Cerebellar cortex (tissue), 1 donor: ENCODE results near the gene ZNF740.
"Not testable (repeated sequence)": the region's sequence is repeated elsewhere in the genome, so short reads cannot be mapped to it uniquely, and the experiment has no call there.

Source experiments
- DNase-seq: peaks from one replicate; pipeline ENCODE4 v3.0.0-alpha.2; 2015; ENCODE audit warnings: low spot score

ZNF740 gene

GRCh38 chr12:53194973-53195372, 14.5 kb downstream of the ZNF740 start:
- DNase-seq: no peak

DNA sequence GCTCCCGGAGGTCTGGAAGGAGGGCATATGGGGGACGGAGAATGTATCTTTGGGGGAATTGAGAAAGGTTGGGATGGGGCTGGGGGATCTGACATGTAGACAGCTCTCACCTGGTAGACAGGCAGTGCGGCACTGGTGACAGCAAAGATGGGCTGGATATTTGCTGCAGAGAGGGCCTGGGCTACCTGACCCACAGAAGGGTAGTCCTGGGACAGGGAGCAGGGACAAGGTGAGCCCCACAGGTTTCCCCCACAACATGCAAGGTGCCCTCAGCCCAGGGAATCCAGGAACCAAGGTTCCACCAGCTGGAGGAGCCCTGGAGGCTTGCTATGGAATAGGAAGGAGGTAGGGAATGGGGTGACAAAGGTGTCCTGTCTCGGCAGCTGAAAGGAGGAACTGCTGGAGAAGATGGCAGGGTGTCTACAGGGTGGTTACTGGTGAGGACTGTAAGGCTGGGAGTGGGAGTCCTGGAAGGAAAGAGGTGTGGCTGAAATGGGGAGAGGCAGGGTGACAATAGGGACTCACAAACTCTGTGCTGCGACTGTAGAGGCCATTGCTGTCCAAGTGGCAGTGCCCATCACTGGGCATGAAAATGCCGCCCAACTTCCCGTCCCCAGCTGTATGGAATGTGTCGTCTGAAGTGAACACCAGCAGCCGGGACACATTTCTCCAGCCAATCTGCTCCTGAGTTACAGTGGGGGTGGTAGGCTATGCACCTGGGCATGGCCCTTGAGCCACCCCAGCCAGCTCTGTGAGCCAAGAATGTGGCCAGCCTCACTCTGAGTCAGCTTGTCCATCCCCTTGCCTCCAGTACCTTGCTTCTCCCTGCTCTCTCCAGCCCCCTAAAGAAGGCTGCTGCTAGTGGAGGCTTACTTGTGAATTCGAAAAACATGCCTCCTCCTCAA, 15.2 kb downstream of the ZNF740 start:
- no peak for DNase-seq

DNA sequence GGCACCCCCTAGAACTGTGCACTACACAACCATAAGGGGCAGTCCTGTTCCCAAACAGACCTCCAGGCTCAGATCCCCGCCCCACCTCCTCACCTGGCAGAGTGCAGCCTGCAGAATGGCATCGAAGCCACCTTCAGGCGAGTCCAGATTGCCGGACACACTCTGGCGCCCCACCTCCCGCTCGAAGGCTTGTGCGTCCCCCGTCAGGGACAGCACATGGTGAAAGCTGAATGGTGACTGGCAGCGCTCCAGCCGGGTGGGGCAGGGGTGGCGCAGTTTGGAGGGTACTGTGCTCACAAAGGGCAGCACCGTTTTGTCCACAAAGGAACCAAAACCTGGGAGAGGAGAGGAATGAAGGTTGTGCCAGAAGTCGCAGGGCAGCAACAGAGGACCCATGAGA, 16.0 kb downstream of the ZNF740 start:
- no peak for DNase-seq

GRCh38 chr12:53197011-53197640, 16.6 kb downstream of the ZNF740 start:
- DNase-seq: no peak

- no peak for DNase-seq
Measured at GRCh38 chr12:53198486-53199110, 18.1 kb downstream of the ZNF740 start.

DNA sequence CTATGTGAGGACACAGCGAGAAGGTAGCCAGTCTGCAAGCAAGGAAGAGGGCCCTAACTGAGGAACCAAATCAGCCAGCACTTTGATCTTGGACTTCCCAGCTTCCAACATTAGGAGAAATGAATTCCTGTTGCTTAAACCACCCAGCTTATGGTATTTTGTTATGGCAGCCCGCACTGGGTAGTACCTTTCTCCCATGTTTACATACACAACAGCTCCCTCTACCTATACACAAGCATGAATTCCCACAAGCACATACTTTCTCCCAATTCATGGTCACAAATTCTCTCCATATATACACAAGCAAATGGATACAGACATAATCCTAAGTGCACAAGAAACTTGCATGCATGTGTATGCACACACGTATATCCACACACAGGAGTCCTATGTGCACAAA, 19.2 kb downstream of the ZNF740 start:
- no peak for DNase-seq

DNA sequence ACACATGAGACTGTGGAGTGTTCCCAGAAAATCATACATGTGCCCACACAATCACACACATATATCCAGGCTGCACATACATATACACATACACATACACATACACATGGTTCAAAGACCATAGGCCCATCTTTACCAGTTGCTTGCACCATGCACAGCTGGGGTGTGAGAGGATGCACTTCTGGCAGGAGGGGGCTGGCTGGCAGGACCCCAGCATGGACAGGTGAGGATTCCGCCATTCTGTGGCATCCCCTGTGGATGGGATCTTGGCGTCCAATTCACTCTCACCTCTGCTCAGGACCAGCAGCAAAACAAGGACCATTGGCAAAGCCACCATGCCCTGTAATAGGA, 19.6 kb downstream of the ZNF740 start:
- no peak for DNase-seq

DNA sequence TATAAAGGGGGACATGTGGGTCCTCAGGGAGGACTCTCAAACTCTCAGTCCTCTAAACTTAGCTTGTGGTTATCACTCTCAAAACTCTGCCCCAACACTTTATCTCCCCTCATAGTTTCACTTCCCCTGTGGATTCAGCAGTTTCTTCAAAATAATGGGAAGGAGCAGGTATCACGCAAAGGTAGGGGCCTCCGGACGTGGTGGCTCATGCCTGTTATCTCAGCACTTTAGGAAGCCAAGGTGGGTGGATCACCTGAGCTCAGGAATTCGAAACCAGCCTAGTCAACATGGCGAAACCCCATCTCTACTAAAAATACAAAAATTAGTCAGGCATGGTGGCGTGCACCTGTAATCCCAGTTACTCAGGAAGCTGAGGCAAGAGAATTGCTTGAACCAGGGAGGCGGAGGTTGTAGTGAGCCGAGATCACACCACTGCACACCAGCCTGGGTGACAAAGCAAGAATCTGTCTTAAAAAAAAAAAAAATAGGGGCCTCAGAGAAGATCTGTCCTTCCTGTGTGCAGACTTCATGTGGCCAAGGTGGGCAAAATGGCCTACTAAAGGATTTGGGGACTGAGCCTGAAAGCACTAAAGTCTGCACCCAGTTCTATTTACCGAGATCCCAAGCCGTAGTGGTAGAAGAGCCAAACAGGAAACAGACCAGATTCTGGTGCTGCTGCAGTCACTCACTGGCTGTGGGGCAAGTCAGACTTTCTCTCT, 20.1 kb downstream of the ZNF740 start:
- no peak for DNase-seq

DNA sequence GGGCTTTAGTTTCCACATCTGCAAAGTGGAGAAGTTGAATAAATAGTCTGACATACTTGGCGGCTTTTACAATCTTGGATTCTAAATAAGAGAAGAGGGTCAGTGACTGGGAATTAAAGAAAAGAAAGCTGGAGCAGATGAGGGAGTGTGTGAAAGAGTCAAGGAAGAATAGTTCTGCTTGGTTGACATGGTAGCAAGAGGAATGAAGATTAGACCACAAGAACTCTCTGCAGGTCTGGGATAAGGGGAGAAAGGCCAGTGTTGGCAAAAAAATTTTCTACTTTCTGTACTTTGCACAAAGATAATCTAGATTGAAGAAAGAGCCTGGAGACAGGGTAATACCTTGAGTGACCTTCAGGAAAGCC, 20.6 kb downstream of the ZNF740 start:
- no peak for DNase-seq

- DNase-seq: no peak
Measured at GRCh38 chr12:53201639-53202038, 21.1 kb downstream of the ZNF740 start.

DNA sequence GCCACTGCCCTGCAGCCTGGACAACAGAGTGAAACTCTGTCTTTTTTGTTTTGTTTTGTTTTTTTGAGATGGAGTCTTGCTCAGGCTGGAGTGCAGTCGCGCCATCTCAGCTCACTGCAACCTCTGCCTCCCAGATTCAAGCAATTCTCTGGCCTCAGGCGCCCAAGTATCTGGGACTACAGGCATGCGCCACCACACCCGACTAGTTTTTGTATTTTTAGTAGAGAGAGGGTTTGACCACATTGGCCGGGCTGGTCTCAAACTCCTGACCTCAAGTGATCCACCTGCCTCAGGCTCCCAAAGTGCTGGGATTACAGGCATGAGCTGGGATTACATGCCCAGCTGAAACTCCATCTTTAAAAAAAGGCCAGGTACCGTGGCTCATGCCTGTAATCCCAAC, 21.8 kb downstream of the ZNF740 start:
- DNase-seq: not testable (repeated sequence)

DNA sequence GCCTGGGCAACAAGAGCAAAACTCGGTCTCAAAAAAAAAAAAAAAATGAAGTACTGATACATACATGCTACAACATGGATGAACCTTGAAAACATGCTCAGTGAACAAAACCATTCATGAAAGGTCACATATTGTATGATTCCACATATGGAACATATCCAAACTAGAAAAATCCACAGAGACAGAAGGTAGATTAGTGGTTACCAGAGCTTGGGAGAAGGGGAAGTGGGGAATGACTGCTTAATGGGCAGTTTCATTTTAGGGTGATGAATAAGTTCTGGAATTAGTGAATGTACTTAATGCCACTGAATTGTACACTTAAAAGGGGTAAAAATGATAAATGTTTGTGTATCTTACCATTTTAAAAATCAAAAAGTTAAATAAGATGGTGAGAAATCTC, 23.8 kb downstream of the ZNF740 start:
- no peak for DNase-seq

- DNase-seq: no peak
Measured at GRCh38 chr12:53205747-53206419, 25.4 kb downstream of the ZNF740 start.

- no peak for DNase-seq
Measured at GRCh38 chr12:53207042-53207441, 26.5 kb downstream of the ZNF740 start, which contains the start of gene ITGB7. TSS of gene ITGB7 (minus strand) at chr12:53207251. CDS start at chr12:53200443, 6,808 bp downstream.

DNA sequence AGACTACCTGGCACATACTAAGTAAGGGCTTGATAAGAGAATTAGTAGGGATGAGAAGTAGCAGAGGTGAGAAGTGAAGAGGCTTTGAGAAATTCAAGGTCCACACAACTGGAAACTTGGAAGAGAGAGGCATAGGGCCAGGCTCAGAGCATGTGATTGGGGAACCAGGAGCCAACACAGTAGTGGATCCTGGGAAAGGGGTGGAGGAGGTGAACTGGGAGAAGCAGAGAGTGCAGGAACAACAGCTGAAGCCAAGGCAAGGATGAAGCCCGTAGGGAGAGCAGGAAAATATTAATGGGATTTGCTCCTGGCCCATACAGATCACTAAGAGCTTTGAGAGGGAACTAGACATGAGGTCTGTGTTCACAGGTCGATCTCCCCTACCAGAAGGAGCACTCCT, 27.9 kb downstream of the ZNF740 start:
- no peak for DNase-seq

- no peak for DNase-seq
Measured at GRCh38 chr12:53208877-53209463, 28.4 kb downstream of the ZNF740 start.

- no peak for DNase-seq
Measured at GRCh38 chr12:53210843-53211242, 30.3 kb downstream of the ZNF740 start.

- no peak for DNase-seq
Measured at GRCh38 chr12:53211476-53212381, 31.2 kb downstream of the ZNF740 start.

DNA sequence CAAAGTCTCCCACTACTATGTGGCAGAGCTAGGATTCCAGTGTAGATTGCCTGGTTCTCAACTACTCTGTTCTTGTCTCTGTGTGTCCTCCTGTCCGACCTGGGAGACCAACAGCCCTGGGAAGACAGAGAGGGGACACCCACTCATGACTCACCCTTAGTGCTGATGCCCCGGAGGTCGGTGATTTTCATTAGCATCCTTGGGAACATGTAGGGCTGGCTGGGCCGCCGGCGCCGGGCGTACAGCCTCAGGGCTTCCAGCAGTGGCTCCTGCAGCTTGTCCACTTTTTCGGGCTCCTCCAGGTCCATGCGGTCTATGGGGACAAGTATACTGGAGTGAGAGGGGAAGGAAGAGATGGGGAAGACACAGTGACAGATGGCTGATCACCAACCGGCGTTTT, 32.4 kb downstream of the ZNF740 start:
- DNase-seq: no peak

DNA sequence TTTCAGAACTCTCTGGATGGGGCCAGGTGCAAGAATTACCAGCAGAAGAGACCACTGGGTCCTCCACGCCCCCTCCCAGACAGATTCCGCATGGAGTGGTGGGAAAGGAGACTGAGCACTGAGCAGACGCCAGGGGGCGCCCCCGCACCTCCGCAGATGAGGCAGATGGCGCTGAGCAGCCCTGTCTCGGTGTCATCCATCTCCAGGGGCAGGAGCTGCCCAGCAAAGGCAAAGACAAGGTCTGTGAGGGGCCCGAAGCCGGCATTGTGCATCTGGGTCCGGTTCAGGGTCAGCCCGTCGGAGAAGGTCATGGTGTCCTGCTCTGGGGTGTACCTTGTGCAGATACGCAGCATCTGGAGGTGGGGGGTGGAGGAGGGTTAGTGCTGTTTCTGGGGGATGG, 32.8 kb downstream of the ZNF740 start:
- peak; percentile 86 for DNase-seq
